ENCODE data around the gene KRT85.

- TF ChIP-seq, protein P1, sequence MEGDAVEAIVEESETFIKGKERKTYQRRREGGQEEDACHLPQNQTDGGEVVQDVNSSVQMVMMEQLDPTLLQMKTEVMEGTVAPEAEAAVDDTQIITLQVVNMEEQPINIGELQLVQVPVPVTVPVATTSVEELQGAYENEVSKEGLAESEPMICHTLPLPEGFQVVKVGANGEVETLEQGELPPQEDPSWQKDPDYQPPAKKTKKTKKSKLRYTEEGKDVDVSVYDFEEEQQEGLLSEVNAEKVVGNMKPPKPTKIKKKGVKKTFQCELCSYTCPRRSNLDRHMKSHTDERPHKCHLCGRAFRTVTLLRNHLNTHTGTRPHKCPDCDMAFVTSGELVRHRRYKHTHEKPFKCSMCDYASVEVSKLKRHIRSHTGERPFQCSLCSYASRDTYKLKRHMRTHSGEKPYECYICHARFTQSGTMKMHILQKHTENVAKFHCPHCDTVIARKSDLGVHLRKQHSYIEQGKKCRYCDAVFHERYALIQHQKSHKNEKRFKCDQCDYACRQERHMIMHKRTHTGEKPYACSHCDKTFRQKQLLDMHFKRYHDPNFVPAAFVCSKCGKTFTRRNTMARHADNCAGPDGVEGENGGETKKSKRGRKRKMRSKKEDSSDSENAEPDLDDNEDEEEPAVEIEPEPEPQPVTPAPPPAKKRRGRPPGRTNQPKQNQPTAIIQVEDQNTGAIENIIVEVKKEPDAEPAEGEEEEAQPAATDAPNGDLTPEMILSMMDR (IDR thresholded peaks at IDR 0.05; ENCODE audit: borderline replicate concordance, extremely low read depth, low read length, poor library complexity, severe bottlenecking), result no peak
- TF ChIP-seq EZH2 (IDR thresholded peaks at IDR 0.05; ENCODE audit: borderline replicate concordance, low read depth, low read length, severe bottlenecking), result no peak
These were observed 26.2 kb downstream of the KRT85 start for GRCh38 chr12:52341066-52341580.
